ENCODE results near the gene ZNF281. TPM values are rescaled to one million over a fixed set of nuclear protein-coding genes. Genes with fewer than 3 reads are reported as not detected.

Gene ZNF281
- total RNA-seq, 1 experiment from 2014 or later = 22.3 TPM

GRCh38 chr1:200364831-200365230, 45.0 kb downstream of the ZNF281 start:
- Mint-ChIP-seq H3K4me1 (ENCODE audit: insufficient read depth, unreplicated experiment) (peaks cover 29% of the 10 kb centered on the region), H3K9me3 (ENCODE audit: unreplicated experiment) (no peaks in the 10 kb centered on the region), H3K27me3 (ENCODE audit: insufficient read depth, unreplicated experiment) (no peaks in the 10 kb centered on the region), H3K36me3 (ENCODE audit: insufficient read depth, unreplicated experiment) (peaks cover 2% of the 10 kb centered on the region), H3K4me3 (ENCODE audit: unreplicated experiment) (no peak overlapping the region), H3K27ac (ENCODE audit: low read depth, unreplicated experiment) (no peak overlapping the region)
- ChIA-PET CTCF (interaction anchor here (0.8 to 1.5 kb wide), 4 partner anchors 8 to 184 kb away, joined by 3 to 4 read pairs (median 4); no protein-coding TSS in a partner anchor), POLR2A (interaction anchor here (0.9 to 3.0 kb wide), 3 partner anchors 8 to 16 kb away, joined by 3 to 19 read pairs (median 16); no protein-coding TSS in a partner anchor)
- peak; percentile 38 for DNase-seq (ENCODE audit: unreplicated experiment)
- intact Hi-C loops (cut with micrococcal nuclease) = no loop called here
- TF ChIP-seq CTCF (IDR thresholded peaks at IDR 0.05; ENCODE audit: unreplicated experiment) = no peak
- no TSS peak for BruUV-seq (replicated peaks)

GRCh38 chr1:200364091-200364759, 45.6 kb downstream of the ZNF281 start:
- no TSS peak for BruUV-seq (replicated peaks)
- Mint-ChIP-seq H3K4me1 (ENCODE audit: insufficient read depth, unreplicated experiment) (peaks cover 26% of the 10 kb centered on the region), H3K27me3 (ENCODE audit: insufficient read depth, unreplicated experiment) (no peaks in the 10 kb centered on the region), H3K27ac (ENCODE audit: low read depth, unreplicated experiment) (no peak overlapping the region), H3K4me3 (ENCODE audit: unreplicated experiment) (no peak overlapping the region), H3K9me3 (ENCODE audit: unreplicated experiment) (no peaks in the 10 kb centered on the region), H3K36me3 (ENCODE audit: insufficient read depth, unreplicated experiment) (no peaks in the 10 kb centered on the region)
- DNase-seq (ENCODE audit: unreplicated experiment) = peak; percentile 50
- CTCF ChIA-PET = interaction anchor here (0.6 to 1.6 kb wide), 7 partner anchors 8 to 679 kb away, joined by 3 to 7 read pairs (median 3); no protein-coding TSS in a partner anchor
- no peak for TF ChIP-seq CTCF (IDR thresholded peaks at IDR 0.05; ENCODE audit: unreplicated experiment)
- POLR2A ChIA-PET = interaction anchor here (0.6 to 3.0 kb wide), 9 partner anchors 9 to 198 kb away, joined by 3 to 19 read pairs (median 3); partner anchors contain the start of gene ZNF281
- intact Hi-C loops (cut with micrococcal nuclease) = no loop called here

- TF ChIP-seq CTCF (IDR thresholded peaks at IDR 0.05; ENCODE audit: unreplicated experiment) = no peak
- Mint-ChIP-seq H3K9me3 (ENCODE audit: unreplicated experiment) (no peaks in the 10 kb centered on the region), H3K27ac (ENCODE audit: low read depth, unreplicated experiment) (no peak overlapping the region), H3K4me3 (ENCODE audit: unreplicated experiment) (no peak overlapping the region), H3K4me1 (ENCODE audit: insufficient read depth, unreplicated experiment) (peaks cover 25% of the 10 kb centered on the region), H3K36me3 (ENCODE audit: insufficient read depth, unreplicated experiment) (no peaks in the 10 kb centered on the region), H3K27me3 (ENCODE audit: insufficient read depth, unreplicated experiment) (no peaks in the 10 kb centered on the region)
- CTCF ChIA-PET = interaction anchor here (0.6 to 1.6 kb wide), 6 partner anchors 8 to 679 kb away, joined by 3 to 7 read pairs (median 4); no protein-coding TSS in a partner anchor
- POLR2A ChIA-PET = interaction anchor here (0.7 to 3.0 kb wide), 7 partner anchors 10 to 47 kb away, joined by 3 to 19 read pairs (median 4); partner anchors contain the start of gene ZNF281
- DNase-seq (ENCODE audit: unreplicated experiment) = peak; percentile 44
- BruUV-seq (replicated peaks) = no TSS peak
- intact Hi-C loops (cut with micrococcal nuclease) = no loop called here
These were observed 46.4 kb downstream of the ZNF281 start for GRCh38 chr1:200363264-200363933.

GRCh38 chr1:200362421-200362820, 47.4 kb downstream of the ZNF281 start:
- CTCF ChIA-PET = interaction anchor here (0.6 to 1.0 kb wide), 4 partner anchors 10 to 67 kb away, joined by 3 to 4 read pairs (median 4); no protein-coding TSS in a partner anchor
- BruUV-seq (replicated peaks) = no TSS peak
- no peaks in the 10 kb centered on the region for H3K27me3 Mint-ChIP-seq (ENCODE audit: insufficient read depth, unreplicated experiment)

More at GRCh38 chr1:200362421-200362820, 47.4 kb downstream of the ZNF281 start:
- intact Hi-C loops (cut with micrococcal nuclease) = no loop called here
- POLR2A ChIA-PET = interaction anchor here (1.0 kb wide), 1 partner anchor 38 kb away, joined by 3 read pairs; no protein-coding TSS in a partner anchor
- TF ChIP-seq CTCF (IDR thresholded peaks at IDR 0.05; ENCODE audit: unreplicated experiment) = no peak
- no peak overlapping the region for H3K27ac Mint-ChIP-seq (ENCODE audit: low read depth, unreplicated experiment)
- no peaks in the 10 kb centered on the region for H3K9me3 Mint-ChIP-seq (ENCODE audit: unreplicated experiment)
- peaks cover 15% of the 10 kb centered on the region for H3K4me1 Mint-ChIP-seq (ENCODE audit: insufficient read depth, unreplicated experiment)
- no peaks in the 10 kb centered on the region for H3K36me3 Mint-ChIP-seq (ENCODE audit: insufficient read depth, unreplicated experiment)
- no peak overlapping the region for H3K4me3 Mint-ChIP-seq (ENCODE audit: unreplicated experiment)
- DNase-seq (ENCODE audit: unreplicated experiment) = no peak

Data from MCF 10A (cell line).